B cell (primary cell): ENCODE measurements around the gene BTBD18. TPM values are rescaled to one million over a fixed set of nuclear protein-coding genes. Genes with fewer than 3 reads are reported as not detected.

Experiments
- ATAC-seq: fragments of 200-7000 bp; cut with Tn5 transposase; one replicate; pipeline ENCODE4 v1.10.0; 2021; ENCODE audit warnings: low read depth, mild to moderate bottlenecking, moderate number of reproducible peaks, moderate library complexity
- CTCF ChIA-PET: fragments of 350-600 bp; sonication (Branson Sonifier 250); formaldehyde crosslinking; loops from one replicate; lab custom pipeline; 2021; ENCODE audit warnings: antibody characterized with exemption, inconsistent platforms; lab: Charles Lee
- POLR2A ChIA-PET: fragments of 350-600 bp; sonication (Branson Sonifier 250); formaldehyde crosslinking; loops from one replicate; lab custom pipeline; 2021; ENCODE audit warnings: antibody characterized with exemption; lab: Charles Lee
- DNase-seq: peaks from one replicate; pipeline ENCODE4 v3.0.0; 2013
- H2AFZ ChIP-seq: 2 replicates; pipeline ENCODE4 v1.6.1; 2012; ENCODE audit warnings: mild to moderate bottlenecking, low read depth, low read length; ENCODE audit not compliant: insufficient read depth, poor library complexity, severe bottlenecking
- H3K27ac ChIP-seq, 2 donors: 1 replicate in 1 of 2; 2 replicates in 1 of 2; pipeline ENCODE4 v1.5.1; 2012 to 2013; ENCODE audit warnings: low read length in 2 of 2, mild to moderate bottlenecking in 2 of 2, moderate library complexity in 1 of 2
- H3K27me3 ChIP-seq, 4 experiments: fragments of 200-600 bp in 1 of 4; sonication (generic) in 1 of 4; replicated peaks in 1 of 4; 1 replicate in 2 of 4; 2 replicates in 2 of 4; pipeline versions ENCODE4 v1.6.1 to v1.7.0; 2013 to 2016; ENCODE audit warnings: low read length in 3 of 4, mild to moderate bottlenecking in 2 of 4, mixed read lengths in 1 of 4, moderate library complexity in 1 of 4; ENCODE audit not compliant: insufficient read depth in 4 of 4, control insufficient read depth in 3 of 4; ENCODE audit errors: control extremely low read depth in 1 of 4
- H3K36me3 ChIP-seq, 2 experiments: replicated peaks in 1 of 2; 1 replicate in 1 of 2; 2 replicates in 1 of 2; pipeline versions ENCODE4 v1.6.1 to v1.7.1; 2013; ENCODE audit warnings: low read length in 1 of 2; ENCODE audit not compliant: insufficient read depth in 2 of 2, control insufficient read depth in 1 of 2; ENCODE audit errors: control extremely low read depth in 1 of 2, extremely low read depth in 1 of 2
- H3K4me1 ChIP-seq, 2 donors: fragments of 200-600 bp in 1 of 2; sonication (generic) in 1 of 2; 1 replicate in 1 of 2; 2 replicates in 1 of 2; pipeline versions ENCODE4 v1.5.1 to v1.6.1; 2013 to 2017; ENCODE audit warnings: low read length in 2 of 2; ENCODE audit not compliant: control insufficient read depth in 2 of 2, insufficient read depth in 2 of 2
- H3K4me2 ChIP-seq: replicated peaks from 2 replicates; pipeline ENCODE3; 2012; ENCODE audit warnings: mild to moderate bottlenecking, low read depth, low read length; ENCODE audit not compliant: poor library complexity, severe bottlenecking
- H3K4me3 ChIP-seq, 5 experiments: fragments of 200-600 bp in 1 of 5; sonication (generic) in 1 of 5; 1 replicate in 3 of 5; 2 replicates in 2 of 5; pipeline versions ENCODE4 v1.5.1 to v1.7.0; 2011 to 2016; ENCODE audit warnings: low read length in 4 of 5, mild to moderate bottlenecking in 4 of 5, low read depth in 2 of 5, control low read depth in 1 of 5, moderate library complexity in 1 of 5; ENCODE audit not compliant: insufficient read depth in 1 of 5; ENCODE audit errors: control extremely low read depth in 1 of 5, extremely low read depth in 1 of 5
- H3K79me2 ChIP-seq: fragments of 200-600 bp; sonication (generic); one replicate; pipeline ENCODE4 v1.6.0; 2016; ENCODE audit warnings: low read length; ENCODE audit not compliant: control insufficient read depth, insufficient read depth
- H3K9ac ChIP-seq: fragments of 200-600 bp; sonication (generic); 2 replicates; pipeline ENCODE4 v1.6.1; 2017; ENCODE audit warnings: mild to moderate bottlenecking, low read length, moderate library complexity
- H3K9me3 ChIP-seq, 3 donors: one replicate each; pipeline versions ENCODE4 v1.6.1 to v1.7.1; 2013; ENCODE audit warnings: low read length in 2 of 3; ENCODE audit not compliant: control insufficient read depth in 2 of 3, insufficient read depth in 1 of 3; ENCODE audit errors: control extremely low read depth in 1 of 3
- H4K20me1 ChIP-seq: 2 replicates; pipeline ENCODE4 v1.6.0; 2012; ENCODE audit warnings: mild to moderate bottlenecking, low read length; ENCODE audit not compliant: insufficient read depth, control insufficient read depth, poor library complexity, severe bottlenecking
- H3K27ac Mint-ChIP-seq: one replicate; pipeline ENCODE4 v1.8.0; 2021; ENCODE audit warnings: mixed read lengths
- H3K27me3 Mint-ChIP-seq: one replicate; pipeline ENCODE4 v1.8.0; 2021; ENCODE audit warnings: mixed read lengths
- H3K4me1 Mint-ChIP-seq: one replicate; pipeline ENCODE4 v1.8.0; 2021; ENCODE audit warnings: mixed read lengths
- H3K4me3 Mint-ChIP-seq: one replicate; pipeline ENCODE4 v1.8.0; 2021; ENCODE audit warnings: mixed read lengths
- H3K9me3 Mint-ChIP-seq: one replicate; pipeline ENCODE4 v1.8.0; 2022; ENCODE audit warnings: mixed read lengths; ENCODE audit not compliant: insufficient read depth
- EZH2 ChIP-seq: IDR thresholded peaks from 2 replicates; pipeline ENCODE4 v1.6.1; 2012; ENCODE audit warnings: borderline replicate concordance, low read depth, mild to moderate bottlenecking, moderate library complexity, low read length; ENCODE audit not compliant: insufficient read depth, poor library complexity, severe bottlenecking
- WGBS: methylation state at CpG from one replicate; pipeline ENCODE4 v1.1.5; 2013; ENCODE audit warnings: missing lambda C conversion rate; ENCODE audit not compliant: insufficient coverage; 5-methylcytosine and 5-hydroxymethylcytosine counted together
- intact Hi-C: fragments of 100-400 bp; cut with micrococcal nuclease; formaldehyde crosslinking; loops from one replicate; pipeline ENCODE4 v1.10.0; 2022
- polyA plus RNA-seq: library from polyadenylated mRNA; depleted of rRNA; stranded (reverse); fragments of >200 nt; gene quantifications from 2 replicates; pipeline ENCODE4 v1.2.3, GENCODE V29; 2012
- total RNA-seq, 2 donors: library from RNA; stranded (reverse); fragments of 120-200 nt in 1 of 2; gene quantifications; 1 replicate in 1 of 2; 2 replicates in 1 of 2; pipeline versions ENCODE4 v1.2.3 to v1.2.4, GENCODE V29; 2013 to 2022
- TF ChIP-seq, protein P1 (sequence below): fragments of 200-600 bp; IDR thresholded peaks from one replicate; pipeline ENCODE4 v1.8.0; 2022; ENCODE audit warnings: antibody characterized with exemption, mild to moderate bottlenecking

Gene BTBD18
- total and polyA plus RNA-seq, 2 donors (not counting 1 experiment from before 2014, with no cell fraction given), result not detected

DNA sequence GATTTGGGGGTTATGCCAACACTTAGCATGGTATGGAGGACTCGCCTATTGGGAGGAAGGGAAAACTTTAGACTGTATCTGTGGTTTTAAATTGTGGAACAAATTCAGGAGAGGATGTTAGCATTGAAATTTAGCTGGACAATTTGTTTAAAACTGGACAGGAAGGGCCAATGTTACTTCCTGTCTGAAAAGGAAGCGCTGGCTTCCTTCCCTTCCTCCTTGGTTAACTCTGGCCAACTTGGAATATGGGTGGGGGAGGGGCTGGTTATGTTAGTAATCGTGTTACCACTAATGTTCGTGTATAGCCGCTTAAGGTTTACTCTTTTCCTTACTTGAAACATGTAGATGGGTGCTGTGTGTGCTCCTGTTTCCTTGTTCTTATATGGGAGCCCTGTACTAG is 23.9 kb upstream of the BTBD18 start:
- peaks cover 80% of the 10 kb centered on the region for H3K79me2 ChIP-seq

GRCh38 chr11:57773026-57773598 is 21.5 kb upstream of the BTBD18 start:
- peaks cover 25% of the 10 kb centered on the region for H3K4me1 Mint-ChIP-seq
- no peaks in the 10 kb centered on the region for H3K27me3 Mint-ChIP-seq
- intact Hi-C loops, result no loop called here
- ChIA-PET CTCF (interaction anchor here (0.7 kb wide), 1 partner anchor 1821 kb away, joined by 3 read pairs; no protein-coding TSS in a partner anchor), POLR2A (no interaction called here)
- H3K4me3 Mint-ChIP-seq, result no peak overlapping the region
- H3K4me3 ChIP-seq, result no peak overlapping the region
- no peaks in the 10 kb centered on the region for H4K20me1 ChIP-seq
- H3K27ac ChIP-seq, result no peak overlapping the region
- H2AFZ ChIP-seq, result no peak overlapping the region
- no peak overlapping the region for H3K4me2 ChIP-seq
- no peaks in the 10 kb centered on the region for H3K9me3 Mint-ChIP-seq
- ATAC-seq, result no peak
- H3K4me1 ChIP-seq, result peaks cover 4 to 15% of the 10 kb centered on the region in 2 donors
- H3K79me2 ChIP-seq, result peaks cover 85% of the 10 kb centered on the region
- no peak for TF ChIP-seq EZH2
- 100% methylated on average over 1 of the region's 5 CpGs for WGBS
- no peak overlapping the region for H3K27ac Mint-ChIP-seq
- DNase-seq, result no peak
- H3K27me3 ChIP-seq, result no peaks in the 10 kb centered on the region
- H3K9ac ChIP-seq, result no peak overlapping the region
- no peaks in the 10 kb centered on the region for H3K36me3 ChIP-seq
- H3K9me3 ChIP-seq, result no peaks in the 10 kb centered on the region

More for the DNA sequence above, 23.9 kb upstream of the BTBD18 start:
- Histone ChIP-seq H3K9me3 (no peaks in the 10 kb centered on the region), H3K36me3 (no peaks in the 10 kb centered on the region), H3K27me3 (no peaks in the 10 kb centered on the region), H4K20me1 (no peaks in the 10 kb centered on the region), H3K9ac (no peak overlapping the region), H2AFZ (no peak overlapping the region), H3K4me3 (no peak overlapping the region), H3K4me1 (peaks cover 11 to 21% of the 10 kb centered on the region in 2 donors), H3K27ac (no peak overlapping the region), H3K4me2 (no peak overlapping the region)
- DNase-seq, result no peak
- TF ChIP-seq EZH2, result no peak
- TF ChIP-seq, protein P1, sequence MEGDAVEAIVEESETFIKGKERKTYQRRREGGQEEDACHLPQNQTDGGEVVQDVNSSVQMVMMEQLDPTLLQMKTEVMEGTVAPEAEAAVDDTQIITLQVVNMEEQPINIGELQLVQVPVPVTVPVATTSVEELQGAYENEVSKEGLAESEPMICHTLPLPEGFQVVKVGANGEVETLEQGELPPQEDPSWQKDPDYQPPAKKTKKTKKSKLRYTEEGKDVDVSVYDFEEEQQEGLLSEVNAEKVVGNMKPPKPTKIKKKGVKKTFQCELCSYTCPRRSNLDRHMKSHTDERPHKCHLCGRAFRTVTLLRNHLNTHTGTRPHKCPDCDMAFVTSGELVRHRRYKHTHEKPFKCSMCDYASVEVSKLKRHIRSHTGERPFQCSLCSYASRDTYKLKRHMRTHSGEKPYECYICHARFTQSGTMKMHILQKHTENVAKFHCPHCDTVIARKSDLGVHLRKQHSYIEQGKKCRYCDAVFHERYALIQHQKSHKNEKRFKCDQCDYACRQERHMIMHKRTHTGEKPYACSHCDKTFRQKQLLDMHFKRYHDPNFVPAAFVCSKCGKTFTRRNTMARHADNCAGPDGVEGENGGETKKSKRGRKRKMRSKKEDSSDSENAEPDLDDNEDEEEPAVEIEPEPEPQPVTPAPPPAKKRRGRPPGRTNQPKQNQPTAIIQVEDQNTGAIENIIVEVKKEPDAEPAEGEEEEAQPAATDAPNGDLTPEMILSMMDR, result no peak
- ChIA-PET CTCF (interaction anchor here (0.6 to 6.5 kb wide), 5 partner anchors 9 to 125 kb away, joined by 3 to 37 read pairs (median 4); no protein-coding TSS in a partner anchor), POLR2A (no interaction called here)
- intact Hi-C loops, result no loop called here
- H3K27me3 Mint-ChIP-seq, result no peaks in the 10 kb centered on the region
- no peak for ATAC-seq
- no peak overlapping the region for H3K27ac Mint-ChIP-seq
- H3K4me1 Mint-ChIP-seq, result peaks cover 38% of the 10 kb centered on the region
- 78% methylated on average over 2 of the region's 5 CpGs for WGBS
- no peaks in the 10 kb centered on the region for H3K9me3 Mint-ChIP-seq
- H3K4me3 Mint-ChIP-seq, result no peak overlapping the region
